Subcutaneous abdominal adipose tissue (tissue), 5 donors: ENCODE data around the gene MB.
A peak's percentile ranks its signal among the peaks of the same experiment; 100 is the strongest.
"Not testable (repeated sequence)": the region's sequence is repeated elsewhere in the genome, so short reads cannot be mapped to it uniquely, and the experiment has no call there.

ENCODE experiments used
- H3K27ac ChIP-seq: one replicate; pipeline ENCODE4 v1.7.0; 2013; ENCODE audit warnings: low read depth, mild to moderate bottlenecking, inconsistent platforms, low read length, moderate library complexity
- H3K27me3 ChIP-seq, 5 donors: one replicate each; pipeline ENCODE4 v1.7.0; 2013; ENCODE audit warnings: low read length in 5 of 5, inconsistent platforms in 1 of 5; ENCODE audit not compliant: control insufficient read depth in 5 of 5, insufficient read depth in 4 of 5
- H3K36me3 ChIP-seq, 5 donors: one replicate each; pipeline ENCODE4 v1.7.0; 2013; ENCODE audit warnings: low read length in 5 of 5; ENCODE audit not compliant: control insufficient read depth in 5 of 5, insufficient read depth in 5 of 5
- H3K4me1 ChIP-seq, 5 donors: one replicate each; pipeline ENCODE4 v1.7.0; 2013; ENCODE audit warnings: low read length in 5 of 5, mild to moderate bottlenecking in 3 of 5, moderate library complexity in 1 of 5; ENCODE audit not compliant: control insufficient read depth in 5 of 5, insufficient read depth in 5 of 5
- H3K4me3 ChIP-seq, 5 donors: one replicate each; pipeline ENCODE4 v1.7.0; 2013; ENCODE audit warnings: low read length in 5 of 5, low read depth in 1 of 5
- H3K9ac ChIP-seq, 5 donors: one replicate each; pipeline ENCODE4 v1.7.0; 2013; ENCODE audit warnings: low read length in 5 of 5, mild to moderate bottlenecking in 4 of 5, moderate library complexity in 3 of 5
- H3K9me3 ChIP-seq, 5 donors: one replicate each; pipeline ENCODE4 v1.7.0; 2013; ENCODE audit warnings: low read length in 5 of 5; ENCODE audit not compliant: control insufficient read depth in 5 of 5
- donor health status: healthy.
- donor health status: healthy.
- donor health status: healthy.
- donor health status: healthy.
- donor health status: healthy.

The MB gene

GRCh38 chr22:35617137-35617755, at the start of gene MB:
Gene MB (minus strand): TSS chr22:35617329. CDS start chr22:35617257, 72 bp downstream.
- Histone ChIP-seq H3K9ac (no peak within 1 kb of the TSS), H3K27ac (no peak within 1 kb of the TSS), H3K4me1 (peaks cover 0 to 42% (median 14%) of the 10 kb centered on the region in 5 donors), H3K9me3 (no peaks in the 10 kb centered on the region), H3K36me3 (no peaks in the 10 kb centered on the region), H3K4me3 (peak within 1 kb of the TSS in 1 of 5 donors; percentile 3), H3K27me3 (no peaks in the 10 kb centered on the region)

GRCh38 chr22:35666699-35667098, 49.6 kb upstream of the MB start:
- H3K27me3 ChIP-seq, H3K27ac ChIP-seq, H3K4me3 ChIP-seq, H3K9ac ChIP-seq, H3K9me3 ChIP-seq: not testable (repeated sequence)
- peaks cover 5 to 22% (median 18%) of the 10 kb centered on the region in 5 donors for H3K36me3 ChIP-seq
- peaks cover 0 to 26% (median 9%) of the 10 kb centered on the region in 5 donors for H3K4me1 ChIP-seq

DNA sequence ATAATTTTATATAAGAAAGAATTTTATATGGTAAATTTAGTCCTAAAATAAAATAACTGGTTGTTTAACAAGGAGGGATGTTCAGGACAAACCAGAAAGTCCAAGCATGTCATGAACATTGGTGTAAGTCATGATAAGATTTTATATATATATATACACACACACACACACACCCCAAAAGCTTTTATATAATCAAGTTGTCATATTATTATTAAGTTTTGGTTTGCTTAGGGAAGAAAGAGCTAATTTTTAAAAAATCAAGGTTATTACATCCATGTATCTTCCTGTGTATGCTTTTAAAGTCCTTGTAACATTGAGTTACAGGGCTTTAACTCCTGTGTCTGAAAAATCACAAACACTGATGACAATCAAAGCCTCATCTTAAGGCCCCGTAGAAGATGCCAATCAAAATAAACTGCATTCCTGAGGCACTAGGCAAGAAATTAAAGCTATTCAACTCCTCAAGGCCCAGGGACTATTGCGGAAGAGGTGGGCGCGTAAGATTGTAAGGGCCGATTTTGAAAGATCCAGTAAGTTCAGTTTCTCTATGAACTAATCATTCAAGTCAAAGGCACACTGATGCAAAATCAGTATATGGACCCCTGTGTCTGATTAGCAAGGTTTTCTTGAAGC, 47.9 kb upstream of the MB start:
- H3K9me3 ChIP-seq = peaks cover 0 to 8% (median 0%) of the 10 kb centered on the region in 5 donors
- H3K4me1 ChIP-seq = peaks cover 0 to 41% (median 21%) of the 10 kb centered on the region in 5 donors
- H3K4me3 ChIP-seq = no peak overlapping the region
- no peaks in the 10 kb centered on the region for H3K27me3 ChIP-seq
- peaks cover 10 to 31% (median 30%) of the 10 kb centered on the region in 5 donors for H3K36me3 ChIP-seq
- H3K9ac ChIP-seq = no peak overlapping the region
- no peak overlapping the region for H3K27ac ChIP-seq

DNA sequence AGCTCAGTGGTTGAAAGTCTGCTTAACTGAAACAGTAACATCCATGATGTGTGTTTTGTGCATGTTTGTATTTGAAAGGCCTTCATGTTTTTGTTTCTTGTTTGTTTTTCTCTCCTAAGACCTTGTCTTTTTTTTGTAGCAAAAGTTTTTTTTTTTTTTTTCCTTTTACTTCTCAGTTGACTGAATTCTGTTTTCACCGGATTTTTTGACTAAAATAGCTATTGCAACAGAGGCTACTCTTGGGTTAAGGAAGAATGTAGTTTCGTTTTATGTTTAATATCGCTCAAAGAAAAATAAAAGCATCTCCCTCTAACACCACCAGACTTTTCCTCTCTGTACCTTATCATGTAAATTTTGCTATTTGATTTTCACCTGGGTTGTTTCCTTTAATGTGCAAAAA, 46.2 kb upstream of the MB start:
- H3K4me3 ChIP-seq = peak overlapping the region in 3 of 5 donors; percentile 6 to 33 (median 29)
- no peaks in the 10 kb centered on the region for H3K27me3 ChIP-seq

DNA sequence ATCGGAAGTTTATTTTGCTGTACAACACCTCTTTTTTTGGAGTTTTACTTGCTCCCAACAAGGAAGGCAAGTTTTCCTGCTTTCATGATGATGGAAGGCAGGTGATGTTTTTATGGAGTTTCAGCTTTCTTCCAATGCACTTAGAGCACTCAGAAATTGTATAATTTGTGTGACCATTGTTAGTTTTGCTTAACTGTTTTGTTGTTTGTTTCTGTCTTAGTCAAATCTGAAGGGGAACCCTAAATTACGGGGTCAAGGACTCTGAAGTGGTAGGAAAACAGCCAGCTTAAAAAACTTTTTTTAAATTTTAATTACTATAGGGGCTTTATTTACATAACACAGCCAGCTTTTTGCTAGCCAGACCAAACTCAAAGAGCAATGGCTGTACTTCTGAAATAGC, 45.8 kb upstream of the MB start:
- Histone ChIP-seq H3K4me3 (no peak overlapping the region), H3K27me3 (no peaks in the 10 kb centered on the region), H3K27ac (peak overlapping the region; percentile 85), H3K36me3 (peaks cover 30 to 51% (median 46%) of the 10 kb centered on the region in 5 donors), H3K9ac (peak overlapping the region in 2 of 5 donors; percentile 35 to 64), H3K4me1 (peaks cover 0 to 46% (median 21%) of the 10 kb centered on the region in 5 donors), H3K9me3 (peaks cover 0 to 8% (median 0%) of the 10 kb centered on the region in 5 donors)

More for the DNA sequence above, 46.2 kb upstream of the MB start:
- Histone ChIP-seq H3K27ac (peak overlapping the region; percentile 85), H3K36me3 (peaks cover 26 to 48% (median 42%) of the 10 kb centered on the region in 5 donors), H3K4me1 (peaks cover 0 to 46% (median 21%) of the 10 kb centered on the region in 5 donors), H3K9me3 (peaks cover 0 to 8% (median 0%) of the 10 kb centered on the region in 5 donors), H3K9ac (peak overlapping the region in 2 of 5 donors; percentile 1 to 64)

DNA sequence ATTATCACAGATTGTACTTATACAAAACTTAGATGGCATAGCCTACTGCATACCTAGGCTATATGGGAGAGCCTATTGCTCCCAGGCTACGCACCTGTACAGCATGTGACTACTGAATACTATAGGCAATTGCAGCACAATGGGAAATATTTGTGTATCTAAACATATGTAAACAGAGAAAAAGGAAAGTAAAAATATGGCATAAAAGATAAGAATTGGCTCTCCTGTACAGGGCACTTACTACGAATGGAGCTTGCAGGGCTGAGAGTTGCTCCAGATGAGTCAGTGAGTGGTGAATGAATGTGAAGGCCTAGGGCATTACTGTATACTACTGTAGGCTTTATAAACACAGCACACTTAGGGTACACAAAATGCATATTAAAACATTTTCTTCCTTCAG, 44.3 kb upstream of the MB start:
- H3K4me1 ChIP-seq = peaks cover 0 to 58% (median 21%) of the 10 kb centered on the region in 5 donors
- H3K27me3 ChIP-seq = no peaks in the 10 kb centered on the region
- H3K4me3 ChIP-seq = no peak overlapping the region
- H3K27ac ChIP-seq = peak overlapping the region; percentile 85
- H3K36me3 ChIP-seq = peaks cover 27 to 56% (median 49%) of the 10 kb centered on the region in 5 donors
- H3K9me3 ChIP-seq = peaks cover 0 to 5% (median 0%) of the 10 kb centered on the region in 5 donors
- H3K9ac ChIP-seq = peak overlapping the region in 1 of 5 donors; percentile 30

GRCh38 chr22:35660291-35661127, 43.4 kb upstream of the MB start:
- peak overlapping the region; percentile 77 for H3K27ac ChIP-seq
- peaks cover 0 to 63% (median 24%) of the 10 kb centered on the region in 5 donors for H3K4me1 ChIP-seq
- H3K36me3 ChIP-seq = peaks cover 34 to 65% (median 58%) of the 10 kb centered on the region in 5 donors
- H3K4me3 ChIP-seq = no peak overlapping the region
- H3K9ac ChIP-seq = peak overlapping the region in 2 of 5 donors; percentile 19 to 27
- peaks cover 0 to 4% (median 0%) of the 10 kb centered on the region in 5 donors for H3K9me3 ChIP-seq
- no peaks in the 10 kb centered on the region for H3K27me3 ChIP-seq

DNA sequence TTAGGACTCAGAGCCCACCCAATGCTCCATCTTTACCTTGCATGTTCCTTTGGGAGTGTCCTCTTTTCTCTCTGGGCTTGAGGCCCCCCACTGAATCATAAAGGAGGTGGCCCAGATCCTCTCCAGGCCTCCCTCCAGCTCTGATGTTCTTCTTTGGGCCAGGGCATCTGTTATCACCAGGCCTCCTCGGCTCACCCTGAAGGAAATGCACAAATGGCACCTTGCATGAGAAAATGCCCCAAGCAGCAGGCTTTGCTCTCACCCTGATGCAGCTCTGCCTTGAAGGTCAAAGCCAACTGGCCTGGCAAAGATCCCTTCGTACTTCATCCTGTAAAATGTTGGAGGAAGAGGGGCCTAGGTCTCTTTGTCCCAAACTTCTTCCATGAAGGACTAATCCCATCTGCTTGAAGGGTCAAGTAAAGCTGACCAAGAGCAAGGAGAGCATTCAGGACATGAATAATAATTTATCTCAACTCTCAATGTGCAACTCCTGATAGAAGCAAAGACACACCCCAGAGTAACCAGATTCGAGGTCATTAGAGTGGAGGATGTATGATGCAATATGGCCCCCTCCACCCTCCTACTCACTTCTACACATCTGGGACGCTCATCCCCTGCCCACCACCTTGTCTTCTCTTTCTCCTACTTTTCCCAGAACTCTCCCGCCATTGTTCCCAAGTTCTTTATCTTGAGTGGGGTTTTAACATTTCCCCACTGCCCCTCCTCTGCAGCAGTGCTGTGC, 40.6 kb upstream of the MB start:
- no peaks in the 10 kb centered on the region for H3K27me3 ChIP-seq
- H3K27ac ChIP-seq = no peak overlapping the region
- no peak overlapping the region for H3K9ac ChIP-seq
- H3K9me3 ChIP-seq = no peaks in the 10 kb centered on the region
- H3K4me1 ChIP-seq = peaks cover 0 to 56% (median 28%) of the 10 kb centered on the region in 5 donors
- H3K36me3 ChIP-seq = peaks cover 33 to 66% (median 54%) of the 10 kb centered on the region in 5 donors
- no peak overlapping the region for H3K4me3 ChIP-seq

DNA sequence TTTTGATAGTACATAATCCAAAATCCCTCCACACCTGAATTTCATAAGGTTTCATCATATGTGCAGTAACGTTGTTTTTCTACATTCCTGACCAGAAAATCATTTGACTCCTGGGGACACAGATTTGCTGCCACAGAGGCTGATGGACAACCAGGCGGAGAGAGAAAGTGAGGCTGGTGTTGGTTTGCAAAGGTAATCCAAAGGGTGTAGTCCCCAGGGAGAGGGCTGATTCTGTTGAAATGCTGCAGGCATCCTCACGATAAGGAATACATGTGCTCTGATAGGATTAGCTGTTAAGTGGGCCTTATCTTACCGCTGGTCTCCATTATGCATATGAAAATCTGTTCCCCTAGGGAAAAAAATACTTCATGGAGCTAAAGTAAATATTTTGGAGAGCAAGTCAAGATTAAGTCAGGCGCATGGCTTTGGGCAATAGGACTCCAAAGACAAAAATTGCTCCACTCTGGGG, 39.2 kb upstream of the MB start:
- H3K36me3 ChIP-seq = peaks cover 21 to 59% (median 48%) of the 10 kb centered on the region in 5 donors
- no peak overlapping the region for H3K4me3 ChIP-seq
- H3K9ac ChIP-seq = no peak overlapping the region
- no peaks in the 10 kb centered on the region for H3K27me3 ChIP-seq
- H3K9me3 ChIP-seq = no peaks in the 10 kb centered on the region
- H3K4me1 ChIP-seq = peaks cover 0 to 42% (median 18%) of the 10 kb centered on the region in 5 donors
- H3K27ac ChIP-seq = no peak overlapping the region
